Effector memory CD4-positive, alpha-beta T cell (primary cell): ENCODE data around the gene SMCO4.
"Not testable (repeated sequence)": the region's sequence is repeated elsewhere in the genome, so short reads cannot be mapped to it uniquely, and the experiment has no call there.

Experiments used
- DNase-seq, 3 donors: peaks; one replicate each; pipeline ENCODE4 v3.0.0-alpha.2; 2020
- H3K27ac ChIP-seq: 2 replicates; pipeline ENCODE4 v1.7.0; 2013; ENCODE audit warnings: mild to moderate bottlenecking, low read length, moderate library complexity; ENCODE audit not compliant: insufficient read depth, poor library complexity, severe bottlenecking
- H3K27me3 ChIP-seq: replicated peaks from 2 replicates; pipeline ENCODE4 v1.7.0; 2013; ENCODE audit warnings: mild to moderate bottlenecking, low read length; ENCODE audit not compliant: insufficient read depth, control insufficient read depth, poor library complexity, severe bottlenecking
- H3K36me3 ChIP-seq: 2 replicates; pipeline ENCODE4 v1.7.0; 2013; ENCODE audit warnings: mild to moderate bottlenecking, low read length, moderate library complexity; ENCODE audit not compliant: control insufficient read depth, insufficient read depth
- H3K4me1 ChIP-seq: 2 replicates; pipeline ENCODE4 v1.7.0; 2013; ENCODE audit warnings: low read length, mild to moderate bottlenecking; ENCODE audit not compliant: control insufficient read depth, insufficient read depth, poor library complexity, severe bottlenecking
- H3K4me3 ChIP-seq: 2 replicates; pipeline ENCODE4 v1.7.0; 2013; ENCODE audit warnings: low read length, low read depth, mild to moderate bottlenecking; ENCODE audit not compliant: insufficient read depth, poor library complexity, severe bottlenecking
- H3K9me3 ChIP-seq: 2 replicates; pipeline ENCODE4 v1.7.0; 2013; ENCODE audit warnings: mild to moderate bottlenecking, low read length, moderate library complexity; ENCODE audit not compliant: control insufficient read depth

Gene SMCO4

GRCh38 chr11:93576870-93577269 lies 33.7 kb upstream of the SMCO4 start:
- H3K27me3 ChIP-seq, H3K4me1 ChIP-seq, H3K36me3 ChIP-seq, H3K27ac ChIP-seq, DNase-seq, H3K9me3 ChIP-seq, H3K4me3 ChIP-seq: not testable (repeated sequence)

GRCh38 chr11:93574638-93575220 lies 31.5 kb upstream of the SMCO4 start:
- H3K27me3 ChIP-seq, result no peaks in the 10 kb centered on the region
- H3K9me3 ChIP-seq, result no peaks in the 10 kb centered on the region
- no peak overlapping the region for H3K27ac ChIP-seq
- H3K4me3 ChIP-seq, result no peak overlapping the region
- H3K36me3 ChIP-seq, result no peaks in the 10 kb centered on the region
- H3K4me1 ChIP-seq, result no peaks in the 10 kb centered on the region
- DNase-seq, result no peak

DNA sequence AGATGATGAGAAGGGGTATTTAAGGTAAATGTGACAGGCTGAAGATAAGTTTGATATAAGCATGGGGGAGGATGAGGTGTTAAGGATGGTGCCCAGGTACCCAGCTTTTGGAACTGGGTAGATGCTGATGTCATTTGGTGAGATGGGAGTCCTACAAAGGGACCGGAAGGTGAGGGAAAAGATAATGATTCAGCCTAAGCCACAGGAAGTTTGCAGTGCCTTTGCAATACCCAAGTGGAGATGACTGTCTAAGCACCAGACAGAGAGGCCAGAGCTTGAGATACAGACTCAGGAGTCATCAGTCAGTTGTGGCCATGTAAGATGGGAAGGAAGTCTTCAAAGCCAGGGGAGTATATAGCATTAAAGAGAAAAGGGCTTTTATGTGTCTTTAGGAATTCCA lies 30.0 kb upstream of the SMCO4 start:
- Histone ChIP-seq H3K27ac (no peak overlapping the region), H3K9me3 (no peaks in the 10 kb centered on the region), H3K27me3 (no peaks in the 10 kb centered on the region), H3K4me1 (no peaks in the 10 kb centered on the region), H3K36me3 (no peaks in the 10 kb centered on the region), H3K4me3 (no peak overlapping the region)
- DNase-seq, result no peak

DNA sequence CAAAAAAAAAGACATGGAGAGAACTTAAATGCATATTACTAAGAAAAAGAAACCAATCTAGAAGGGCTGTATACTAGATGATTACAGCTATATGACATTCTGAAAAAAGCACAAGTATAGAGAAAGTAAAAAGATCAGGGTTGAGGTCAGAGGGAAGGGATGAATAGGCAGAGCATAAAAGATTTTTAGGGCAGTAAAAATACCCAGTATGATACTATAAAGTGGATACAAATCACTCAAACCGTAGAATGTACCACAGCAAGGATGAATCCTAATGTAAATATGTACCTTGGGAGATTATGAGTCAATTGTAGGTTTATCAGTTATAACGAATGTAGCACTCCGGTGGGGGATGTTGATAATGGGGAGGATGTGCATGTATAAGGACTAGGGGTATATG lies 29.4 kb upstream of the SMCO4 start:
- no peak overlapping the region for H3K27ac ChIP-seq
- no peaks in the 10 kb centered on the region for H3K36me3 ChIP-seq
- no peaks in the 10 kb centered on the region for H3K4me1 ChIP-seq
- H3K27me3 ChIP-seq, result no peaks in the 10 kb centered on the region
- no peaks in the 10 kb centered on the region for H3K9me3 ChIP-seq
- no peak for DNase-seq
- no peak overlapping the region for H3K4me3 ChIP-seq

DNA sequence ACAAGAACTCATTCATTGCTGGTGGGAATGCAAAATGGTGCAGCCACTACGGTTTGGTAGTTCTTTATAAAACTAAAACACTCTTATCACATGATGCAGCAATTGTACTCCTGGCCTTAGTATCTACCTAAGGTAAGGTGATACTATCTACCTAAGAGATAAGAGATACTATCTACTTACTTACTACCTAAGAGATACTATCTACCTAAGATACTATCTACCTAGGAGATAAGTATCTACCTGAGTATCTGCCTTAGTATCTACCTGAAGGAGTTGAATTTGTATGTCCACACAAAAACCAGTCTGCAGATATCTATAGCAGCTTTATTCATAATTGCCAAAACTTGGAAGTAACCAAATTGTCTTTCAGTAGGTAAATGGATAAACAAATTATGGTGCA lies 29.0 kb upstream of the SMCO4 start:
- Histone ChIP-seq H3K9me3 (no peaks in the 10 kb centered on the region), H3K27me3 (no peaks in the 10 kb centered on the region)
- no peak for DNase-seq

GRCh38 chr11:93571612-93572011 lies 28.4 kb upstream of the SMCO4 start:
- Histone ChIP-seq H3K27ac (no peak overlapping the region), H3K27me3 (no peaks in the 10 kb centered on the region), H3K4me3 (no peak overlapping the region), H3K36me3 (no peaks in the 10 kb centered on the region), H3K4me1 (no peaks in the 10 kb centered on the region), H3K9me3 (no peaks in the 10 kb centered on the region)
- no peak for DNase-seq

More for the DNA sequence above, 29.0 kb upstream of the SMCO4 start:
- Histone ChIP-seq H3K4me1 (no peaks in the 10 kb centered on the region), H3K4me3 (no peak overlapping the region), H3K27ac (no peak overlapping the region), H3K36me3 (no peaks in the 10 kb centered on the region)

DNA sequence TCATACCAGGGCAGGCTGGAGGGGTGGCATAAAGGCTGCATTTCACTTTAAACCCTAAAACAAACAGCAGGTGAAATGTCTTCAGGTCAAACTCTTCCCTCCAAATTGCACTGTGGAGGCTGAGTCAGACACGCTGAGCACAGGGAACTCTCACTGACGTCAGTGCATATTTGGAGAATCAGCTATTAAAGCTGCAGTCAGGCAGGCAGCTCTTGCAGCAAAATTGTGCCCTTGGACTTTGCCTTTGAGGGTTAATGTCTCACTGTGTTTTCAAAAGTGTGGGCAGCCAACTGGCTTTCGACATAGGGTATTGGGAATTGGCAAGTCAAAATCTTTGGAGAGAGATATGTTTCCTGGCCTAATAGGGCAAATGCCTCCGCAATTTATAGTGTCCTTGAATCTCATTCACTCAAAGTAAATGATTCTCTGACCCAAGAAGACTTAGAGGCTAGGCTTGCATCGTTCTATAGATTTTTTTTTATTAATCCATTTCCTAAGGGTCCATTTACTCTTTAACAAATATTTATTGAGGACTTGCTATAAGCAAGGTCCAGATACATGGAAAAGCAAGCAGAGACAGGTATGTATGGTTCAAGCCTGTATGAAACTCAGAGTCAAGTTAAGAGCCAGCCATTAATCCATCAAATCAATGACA lies 27.7 kb upstream of the SMCO4 start:
- no peak for DNase-seq
- Histone ChIP-seq H3K4me3 (no peak overlapping the region), H3K4me1 (no peaks in the 10 kb centered on the region), H3K27me3 (no peaks in the 10 kb centered on the region), H3K36me3 (no peaks in the 10 kb centered on the region), H3K27ac (no peak overlapping the region), H3K9me3 (no peaks in the 10 kb centered on the region)

DNA sequence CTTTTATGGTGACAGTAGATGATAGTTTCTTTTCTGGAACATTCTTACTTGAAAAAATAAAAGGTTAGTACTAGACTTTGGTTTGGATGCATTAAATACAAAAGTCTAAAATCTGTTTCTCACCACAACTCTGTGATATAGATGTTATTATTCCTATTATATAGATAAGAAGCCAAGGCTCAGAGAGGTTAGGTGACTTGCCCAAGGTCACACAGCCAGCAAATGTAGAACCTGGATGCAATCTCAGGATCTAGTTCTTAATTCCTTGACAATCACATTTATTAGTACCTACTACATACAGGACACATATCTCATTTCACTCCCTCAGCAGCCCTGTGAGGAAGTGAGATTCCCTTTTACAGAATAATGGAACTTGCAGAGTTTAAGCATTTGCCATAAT lies 26.3 kb upstream of the SMCO4 start:
- H3K9me3 ChIP-seq, result no peaks in the 10 kb centered on the region
- H3K4me3 ChIP-seq, result no peak overlapping the region
- H3K36me3 ChIP-seq, result no peaks in the 10 kb centered on the region
- no peak for DNase-seq
- no peaks in the 10 kb centered on the region for H3K27me3 ChIP-seq
- H3K27ac ChIP-seq, result no peak overlapping the region
- H3K4me1 ChIP-seq, result no peaks in the 10 kb centered on the region

DNA sequence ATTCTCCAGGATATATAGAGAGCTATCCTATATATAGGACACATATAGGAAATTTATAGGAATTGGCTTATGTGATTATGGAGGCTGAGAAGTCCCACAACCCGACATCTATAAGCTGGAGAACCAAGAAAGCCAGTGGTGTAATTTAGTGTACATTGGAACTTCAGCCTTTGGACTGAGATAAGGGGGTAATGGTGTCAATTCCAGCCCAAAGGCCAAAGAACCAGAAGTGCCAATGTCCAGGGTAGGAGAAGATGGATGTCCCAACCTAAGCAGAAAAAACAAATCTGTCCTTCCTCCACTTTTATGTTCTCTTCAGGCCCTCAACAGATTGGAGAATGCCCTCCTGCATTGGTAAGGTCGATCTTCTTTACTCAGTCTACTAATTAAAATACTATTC lies 25.5 kb upstream of the SMCO4 start:
- no peaks in the 10 kb centered on the region for H3K9me3 ChIP-seq
- H3K4me1 ChIP-seq, result no peaks in the 10 kb centered on the region
- no peak overlapping the region for H3K27ac ChIP-seq
- H3K4me3 ChIP-seq, result no peak overlapping the region
- H3K27me3 ChIP-seq, result no peaks in the 10 kb centered on the region
- DNase-seq, result no peak
- no peaks in the 10 kb centered on the region for H3K36me3 ChIP-seq

DNA sequence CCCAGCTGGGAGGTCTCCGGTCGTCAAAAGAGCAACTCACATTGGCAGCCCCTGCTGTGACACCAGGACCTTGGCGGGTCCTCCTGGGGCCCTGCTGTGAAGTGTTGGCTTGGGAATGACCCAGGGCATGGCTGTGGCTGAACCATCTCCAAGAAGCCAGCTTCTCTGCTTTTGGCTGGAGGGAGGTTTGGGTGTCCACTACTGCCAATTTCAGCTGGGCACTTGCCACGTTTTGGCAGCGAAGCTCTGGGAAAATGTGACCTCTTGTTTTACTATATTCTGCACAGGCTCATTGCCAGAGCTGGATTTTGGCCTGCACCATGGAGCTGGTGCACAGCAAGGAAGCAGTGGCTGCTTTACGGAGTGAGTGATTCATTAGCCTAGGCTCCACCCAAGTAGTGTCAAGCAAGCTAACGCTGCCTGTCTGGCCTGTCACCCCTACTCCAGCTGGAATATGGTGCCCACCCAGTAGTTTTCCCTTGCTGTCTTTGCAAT lies 24.3 kb upstream of the SMCO4 start:
- Histone ChIP-seq H3K4me3 (no peak overlapping the region), H3K4me1 (no peaks in the 10 kb centered on the region), H3K9me3 (no peaks in the 10 kb centered on the region), H3K27ac (no peak overlapping the region), H3K27me3 (no peaks in the 10 kb centered on the region), H3K36me3 (no peaks in the 10 kb centered on the region)
- DNase-seq, result no peak
